ENCODE measurements around the gene SEPTIN11. TPM values are rescaled to one million over a fixed set of nuclear protein-coding genes. Genes with fewer than 3 reads are reported as not detected.

The SEPTIN11 gene
- total and polyA plus RNA-seq, 2 of the 8 experiments (the other 6 are each of a cell fraction or from before 2014, with no cell fraction given): 32.2 to 110 TPM

GRCh38 chr4:76902233-76902890 lies 47.2 kb upstream of the SEPTIN11 start:
- no peak overlapping the region for H3K9ac ChIP-seq (replicated peaks in 1 of 4; ENCODE audit: extremely low read depth in 1 of 4, low read depth in 3 of 4, low read length in 3 of 4)
- no peak overlapping the region for H3K18ac ChIP-seq (ENCODE audit: extremely low read depth, low read length)
- no peak overlapping the region for H2AFZ ChIP-seq (ENCODE audit: low read length)
- no peak overlapping the region for H3K4me3 ChIP-seq (ENCODE audit: extremely low read depth in 1 of 4, insufficient read depth in 2 of 4, low read depth in 3 of 4, low read length in 4 of 4)
- no peak overlapping the region for H2BK120ac ChIP-seq (replicated peaks; ENCODE audit: low read depth, low read length)
- no peak overlapping the region for H3K56ac ChIP-seq (replicated peaks; ENCODE audit: insufficient read length, low read depth, low read length)
- H3K9me3 ChIP-seq (ENCODE audit: insufficient read depth in 2 of 2, low read depth in 1 of 2, low read length in 1 of 2): peaks cover 3 to 4% of the 10 kb centered on the region in 2 experiments; a peak in 2 of 4 replicates
- H3K79me1 ChIP-seq (ENCODE audit: low read depth, low read length): no peaks in the 10 kb centered on the region
- H3K27me3 ChIP-seq (replicated peaks in 1 of 4; ENCODE audit: control insufficient read depth in 3 of 4, extremely low read depth in 1 of 4, insufficient read depth in 3 of 4, low read length in 3 of 4): peaks cover 4 to 25% (median 21%) of the 10 kb centered on the region in 4 experiments
- H3K4ac ChIP-seq (replicated peaks; ENCODE audit: insufficient read length, low read depth, low read length): no peak overlapping the region
- ChIA-PET CTCF (ENCODE audit: partially characterized antibody) (interaction anchor here (0.7 to 1.2 kb wide), 3 partner anchors 94 to 152 kb away, joined by 3 read pairs; no protein-coding TSS in a partner anchor), POLR2A (ENCODE audit: partially characterized antibody) (interaction anchor here (1.0 kb wide), 1 partner anchor 10 kb away, joined by 3 read pairs; no protein-coding TSS in a partner anchor)
- TF ChIP-seq BRCA1 (IDR thresholded peaks at IDR 0.05; ENCODE audit: low read depth, low read length) (no peak), GTF2F1 (IDR thresholded peaks at IDR 0.05; ENCODE audit: borderline replicate concordance, low read depth, low read length) (no peak), SAP30 (IDR thresholded peaks at IDR 0.05; ENCODE audit: insufficient read depth, insufficient replicate concordance, low read length) (no peak), ATF3 (IDR thresholded peaks at IDR 0.05; ENCODE audit: insufficient read depth, low read depth, low read length) (no peak), MAFK (IDR thresholded peaks at IDR 0.05; ENCODE audit: low read depth, low read length) (no peak), GABPA (IDR thresholded peaks at IDR 0.05; ENCODE audit: borderline replicate concordance, insufficient read depth, low read length) (no peak), FOSL1 (IDR thresholded peaks at IDR 0.05; ENCODE audit: insufficient read depth, low read depth, low read length) (no peak), TAF7 (optimal IDR thresholded peaks at IDR 0.05; ENCODE audit: borderline replicate concordance, low read depth, low read length) (no peak), RXRA (IDR thresholded peaks at IDR 0.05; ENCODE audit: insufficient read depth, low read depth, low read length) (no peak), CBX5 (IDR thresholded peaks at IDR 0.05; ENCODE audit: low read depth, low read length) (no peak), TEAD4 (IDR thresholded peaks at IDR 0.05; ENCODE audit: low read depth, low read length) (no peak)
- no peak overlapping the region for H4K91ac ChIP-seq (replicated peaks; ENCODE audit: insufficient read length, low read length)
- no peak overlapping the region for H4K5ac ChIP-seq (ENCODE audit: insufficient read length, low read depth, low read length)
- no peak overlapping the region for H4K8ac ChIP-seq (ENCODE audit: extremely low read depth, insufficient read depth, low read length)
- H3K23me2 ChIP-seq (ENCODE audit: low read depth, low read length): peaks cover 8% of the 10 kb centered on the region; the same call in 1 of the 2 replicates
- DNase-seq (ENCODE audit: low read depth in 1 of 2, low spot score in 2 of 2) (no peak), FAIRE-seq (no peak)
- no peak overlapping the region for H3K4me2 ChIP-seq (ENCODE audit: insufficient read depth in 1 of 2, low read depth in 2 of 2, low read length in 2 of 2)
- H4K20me1 ChIP-seq (replicated peaks in 1 of 2; ENCODE audit: control insufficient read depth in 1 of 2, insufficient read depth in 2 of 2, low read length in 2 of 2): no peaks in the 10 kb centered on the region
- H2BK12ac ChIP-seq (ENCODE audit: low read depth, low read length): no peak overlapping the region
- WGBS, 2 experiments (ENCODE audit: extremely low coverage in 1 of 2, insufficient coverage in 1 of 2, insufficient read length in 1 of 2, insufficient replicate concordance in 2 of 2, low coverage in 1 of 2, low lambda C conversion rate in 2 of 2, missing lambda C conversion rate in 1 of 2): 76% methylated on average over 3 of the region's 3 CpGs; no CpG with 5 or more reads in 1 of the 2 experiments
- no peak overlapping the region for H3K14ac ChIP-seq (ENCODE audit: insufficient read length)
- no peak overlapping the region for H2BK15ac ChIP-seq (ENCODE audit: low read length)
- H3K27ac ChIP-seq (ENCODE audit: low read depth, low read length): no peak overlapping the region
- H2AK5ac ChIP-seq (ENCODE audit: low read depth, low read length): no peak overlapping the region
- peaks cover 0 to 2% (median under 1%) of the 10 kb centered on the region in 4 experiments; a peak in 2 of 7 replicates for H3K4me1 ChIP-seq (replicated peaks in 1 of 4; ENCODE audit: control insufficient read depth in 3 of 4, insufficient read depth in 4 of 4, low read length in 3 of 4)
- H3K79me2 ChIP-seq (ENCODE audit: control insufficient read depth in 1 of 2, insufficient read depth in 2 of 2, low read length in 2 of 2): no peaks in the 10 kb centered on the region
- H2BK20ac ChIP-seq (ENCODE audit: low read length): no peak overlapping the region
- no peak overlapping the region for H2BK5ac ChIP-seq (ENCODE audit: low read depth, low read length)
- H3K36me3 ChIP-seq (ENCODE audit: control insufficient read depth in 2 of 4, insufficient read depth in 4 of 4, low read length in 3 of 4): no peaks in the 10 kb centered on the region
- H3K23ac ChIP-seq (ENCODE audit: insufficient read length): no peak overlapping the region
